HepG2 (cell line): ENCODE data around the gene MYOM1. TPM values are rescaled to one million over a fixed set of nuclear protein-coding genes. Genes with fewer than 3 reads are reported as not detected.

Experiments used
- FOXM1 ChIP-seq: sonication (generic); formaldehyde crosslinking; IDR thresholded peaks from 2 replicates; pipeline ENCODE4 v1.5.0; 2020; ENCODE audit warnings: missing genetic modification reagents
- MBD4 ChIP-seq: IDR thresholded peaks from 2 replicates; pipeline ENCODE4 v1.6.1; 2012; ENCODE audit warnings: low read length, inconsistent platforms, borderline replicate concordance
- MTF1 ChIP-seq: sonication (generic); formaldehyde crosslinking; IDR thresholded peaks from 2 replicates; pipeline ENCODE4 v1.5.0; 2020; ENCODE audit warnings: missing genetic modification reagents
- SMARCC2 ChIP-seq: fragments of 450-650 bp; IDR thresholded peaks from 2 replicates; pipeline ENCODE4 v1.6.1; 2017; ENCODE audit warnings: antibody characterized with exemption, mild to moderate bottlenecking
- ZKSCAN5 ChIP-seq: sonication (generic); formaldehyde crosslinking; IDR thresholded peaks from 2 replicates; pipeline ENCODE4 v1.5.1; 2020; ENCODE audit warnings: mild to moderate bottlenecking, missing genetic modification reagents
- ZNF224 ChIP-seq: sonication (generic); formaldehyde crosslinking; IDR thresholded peaks from 2 replicates; pipeline ENCODE4 v1.5.0; 2020; ENCODE audit warnings: mild to moderate bottlenecking, missing genetic modification reagents
- ZNF547 ChIP-seq: sonication (generic); formaldehyde crosslinking; IDR thresholded peaks from 2 replicates; pipeline ENCODE4 v1.5.1; 2020; ENCODE audit warnings: mild to moderate bottlenecking, missing genetic modification reagents
- ZNF777 ChIP-seq: sonication (generic); formaldehyde crosslinking; IDR thresholded peaks from 2 replicates; pipeline ENCODE4 v1.4.0; 2020; ENCODE audit warnings: missing genetic modification reagents
- ZSCAN21 ChIP-seq: sonication (generic); formaldehyde crosslinking; IDR thresholded peaks from 2 replicates; pipeline ENCODE4 v1.8.0; 2022; ENCODE audit warnings: mild to moderate bottlenecking, missing genetic modification reagents, moderate library complexity, borderline replicate concordance
- polyA plus RNA-seq, 8 experiments: library from polyadenylated mRNA; depleted of rRNA in 3 of 8; stranded (reverse) in 7 of 8; unstranded in 1 of 8; fragments of >200 nt; fragmentation: Illumina TruSeq in 4 of 8; extraction: Trizol in 4 of 8; gene quantifications; 2 replicates each; pipeline versions ENCODE4 v1.2.1 to v1.2.3, GENCODE V29; 2011 to 2016; ENCODE audit warnings: low read depth in 4 of 8, missing spikeins in 1 of 8, mixed read lengths in 1 of 8; ENCODE audit not compliant: insufficient read depth in 1 of 8
- total RNA-seq, 5 experiments: library from RNA; depleted of rRNA; stranded (reverse); fragments of >200 nt; fragmentation: Illumina TruSeq; extraction: Trizol; gene quantifications; 2 replicates each; pipeline ENCODE4 v1.2.3, GENCODE V29; 2016; ENCODE audit warnings: low read depth in 1 of 5
- TF ChIP-seq, protein P1 (sequence below): sonication (generic); formaldehyde crosslinking; IDR thresholded peaks from 2 replicates; pipeline ENCODE4 v1.4.0; 2020; ENCODE audit warnings: missing genetic modification reagents, borderline replicate concordance
- TF ChIP-seq, protein P2 (sequence below), 2 experiments: IDR thresholded peaks; 2 replicates each; pipeline ENCODE4 v1.6.1; 2011 to 2012; ENCODE audit warnings: low read length in 2 of 2, borderline replicate concordance in 1 of 2, low read depth in 1 of 2, mild to moderate bottlenecking in 1 of 2, moderate library complexity in 1 of 2
- TF ChIP-seq, protein P3 (sequence below): sonication (generic); formaldehyde crosslinking; IDR thresholded peaks from one replicate; pipeline ENCODE4 v1.5.1; 2020; ENCODE audit warnings: mild to moderate bottlenecking, missing genetic modification reagents; ENCODE audit errors: not compliant biosample characterization

MYOM1 gene
- total and polyA plus RNA-seq, 2 of the 13 experiments (the other 11 are each of a cell fraction or from before 2014, with no cell fraction given) = 0.46 to 0.98 TPM

DNA sequence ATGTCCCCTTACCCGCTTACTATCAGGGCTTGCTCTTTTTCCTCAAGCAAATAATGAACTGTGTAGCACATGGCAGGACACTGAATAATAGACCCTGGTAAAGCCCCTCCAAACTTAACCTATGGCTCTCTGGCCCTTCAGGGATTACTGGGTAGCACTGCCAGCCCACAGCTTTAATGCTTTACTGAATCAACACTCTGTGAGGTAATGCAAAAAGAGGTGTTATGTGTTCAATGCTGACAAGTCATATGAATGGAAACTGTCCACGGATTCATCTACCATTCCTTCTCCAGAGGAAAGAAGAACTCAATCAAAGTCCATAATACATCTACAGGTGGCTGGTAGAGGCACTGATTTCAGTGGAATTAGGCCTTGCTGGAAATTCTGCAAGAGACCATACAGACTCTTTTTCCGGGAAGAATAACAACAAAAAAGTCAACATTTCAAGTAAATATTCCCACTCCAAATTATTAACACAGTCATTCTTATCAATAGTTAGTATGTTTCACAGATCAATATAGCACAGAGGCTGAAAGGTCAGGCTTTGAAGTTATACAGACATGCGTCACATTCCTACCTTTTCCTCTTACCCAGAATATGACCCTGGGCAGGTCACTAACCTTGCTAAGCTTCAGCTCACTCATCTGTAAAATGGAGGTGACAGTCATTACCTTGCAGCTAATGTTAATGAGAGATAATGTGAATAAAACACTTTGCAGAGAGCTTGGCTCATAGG lies 13.8 kb upstream of the MYOM1 start (continued):
- TF ChIP-seq, protein P1, sequence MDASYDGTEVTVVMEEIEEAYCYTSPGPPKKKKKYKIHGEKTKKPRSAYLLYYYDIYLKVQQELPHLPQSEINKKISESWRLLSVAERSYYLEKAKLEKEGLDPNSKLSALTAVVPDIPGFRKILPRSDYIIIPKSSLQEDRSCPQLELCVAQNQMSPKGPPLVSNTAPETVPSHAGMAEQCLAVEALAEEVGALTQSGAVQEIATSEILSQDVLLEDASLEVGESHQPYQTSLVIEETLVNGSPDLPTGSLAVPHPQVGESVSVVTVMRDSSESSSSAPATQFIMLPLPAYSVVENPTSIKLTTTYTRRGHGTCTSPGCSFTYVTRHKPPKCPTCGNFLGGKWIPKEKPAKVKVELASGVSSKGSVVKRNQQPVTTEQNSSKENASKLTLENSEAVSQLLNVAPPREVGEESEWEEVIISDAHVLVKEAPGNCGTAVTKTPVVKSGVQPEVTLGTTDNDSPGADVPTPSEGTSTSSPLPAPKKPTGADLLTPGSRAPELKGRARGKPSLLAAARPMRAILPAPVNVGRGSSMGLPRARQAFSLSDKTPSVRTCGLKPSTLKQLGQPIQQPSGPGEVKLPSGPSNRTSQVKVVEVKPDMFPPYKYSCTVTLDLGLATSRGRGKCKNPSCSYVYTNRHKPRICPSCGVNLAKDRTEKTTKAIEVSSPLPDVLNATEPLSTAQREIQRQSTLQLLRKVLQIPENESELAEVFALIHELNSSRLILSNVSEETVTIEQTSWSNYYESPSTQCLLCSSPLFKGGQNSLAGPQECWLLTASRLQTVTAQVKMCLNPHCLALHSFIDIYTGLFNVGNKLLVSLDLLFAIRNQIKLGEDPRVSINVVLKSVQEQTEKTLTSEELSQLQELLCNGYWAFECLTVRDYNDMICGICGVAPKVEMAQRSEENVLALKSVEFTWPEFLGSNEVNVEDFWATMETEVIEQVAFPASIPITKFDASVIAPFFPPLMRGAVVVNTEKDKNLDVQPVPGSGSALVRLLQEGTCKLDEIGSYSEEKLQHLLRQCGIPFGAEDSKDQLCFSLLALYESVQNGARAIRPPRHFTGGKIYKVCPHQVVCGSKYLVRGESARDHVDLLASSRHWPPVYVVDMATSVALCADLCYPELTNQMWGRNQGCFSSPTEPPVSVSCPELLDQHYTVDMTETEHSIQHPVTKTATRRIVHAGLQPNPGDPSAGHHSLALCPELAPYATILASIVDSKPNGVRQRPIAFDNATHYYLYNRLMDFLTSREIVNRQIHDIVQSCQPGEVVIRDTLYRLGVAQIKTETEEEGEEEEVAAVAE (CRISPR knock-in tag) = peak; percentile 27; the same call in 1 of the 2 replicates
- TF ChIP-seq ZNF547 (CRISPR knock-in tag) (no peak), ZNF777 (CRISPR knock-in tag) (0 out of 2 replicates have a peak, but pooled peaks have one; percentile 23), ZNF224 (CRISPR knock-in tag) (no peak), SMARCC2 (peak; percentile 74; the same call in 1 of the 2 replicates), ZSCAN21 (CRISPR knock-in tag) (no peak), MBD4 (peak; percentile 87; the same call in 1 of the 2 replicates), MTF1 (CRISPR knock-in tag) (no peak), ZKSCAN5 (peak; percentile 83; the same call in 1 of the 2 replicates), FOXM1 (CRISPR knock-in tag) (no peak)
- TF ChIP-seq, protein P2, sequence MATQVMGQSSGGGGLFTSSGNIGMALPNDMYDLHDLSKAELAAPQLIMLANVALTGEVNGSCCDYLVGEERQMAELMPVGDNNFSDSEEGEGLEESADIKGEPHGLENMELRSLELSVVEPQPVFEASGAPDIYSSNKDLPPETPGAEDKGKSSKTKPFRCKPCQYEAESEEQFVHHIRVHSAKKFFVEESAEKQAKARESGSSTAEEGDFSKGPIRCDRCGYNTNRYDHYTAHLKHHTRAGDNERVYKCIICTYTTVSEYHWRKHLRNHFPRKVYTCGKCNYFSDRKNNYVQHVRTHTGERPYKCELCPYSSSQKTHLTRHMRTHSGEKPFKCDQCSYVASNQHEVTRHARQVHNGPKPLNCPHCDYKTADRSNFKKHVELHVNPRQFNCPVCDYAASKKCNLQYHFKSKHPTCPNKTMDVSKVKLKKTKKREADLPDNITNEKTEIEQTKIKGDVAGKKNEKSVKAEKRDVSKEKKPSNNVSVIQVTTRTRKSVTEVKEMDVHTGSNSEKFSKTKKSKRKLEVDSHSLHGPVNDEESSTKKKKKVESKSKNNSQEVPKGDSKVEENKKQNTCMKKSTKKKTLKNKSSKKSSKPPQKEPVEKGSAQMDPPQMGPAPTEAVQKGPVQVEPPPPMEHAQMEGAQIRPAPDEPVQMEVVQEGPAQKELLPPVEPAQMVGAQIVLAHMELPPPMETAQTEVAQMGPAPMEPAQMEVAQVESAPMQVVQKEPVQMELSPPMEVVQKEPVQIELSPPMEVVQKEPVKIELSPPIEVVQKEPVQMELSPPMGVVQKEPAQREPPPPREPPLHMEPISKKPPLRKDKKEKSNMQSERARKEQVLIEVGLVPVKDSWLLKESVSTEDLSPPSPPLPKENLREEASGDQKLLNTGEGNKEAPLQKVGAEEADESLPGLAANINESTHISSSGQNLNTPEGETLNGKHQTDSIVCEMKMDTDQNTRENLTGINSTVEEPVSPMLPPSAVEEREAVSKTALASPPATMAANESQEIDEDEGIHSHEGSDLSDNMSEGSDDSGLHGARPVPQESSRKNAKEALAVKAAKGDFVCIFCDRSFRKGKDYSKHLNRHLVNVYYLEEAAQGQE (IDR thresholded peaks at IDR 0.05; ENCODE audit: borderline replicate concordance in 1 of 2, low read depth in 1 of 2, low read length in 2 of 2) = peak in 1 of 2 experiments; percentile 79; a peak in 2 of 4 replicates
- TF ChIP-seq, protein P3, sequence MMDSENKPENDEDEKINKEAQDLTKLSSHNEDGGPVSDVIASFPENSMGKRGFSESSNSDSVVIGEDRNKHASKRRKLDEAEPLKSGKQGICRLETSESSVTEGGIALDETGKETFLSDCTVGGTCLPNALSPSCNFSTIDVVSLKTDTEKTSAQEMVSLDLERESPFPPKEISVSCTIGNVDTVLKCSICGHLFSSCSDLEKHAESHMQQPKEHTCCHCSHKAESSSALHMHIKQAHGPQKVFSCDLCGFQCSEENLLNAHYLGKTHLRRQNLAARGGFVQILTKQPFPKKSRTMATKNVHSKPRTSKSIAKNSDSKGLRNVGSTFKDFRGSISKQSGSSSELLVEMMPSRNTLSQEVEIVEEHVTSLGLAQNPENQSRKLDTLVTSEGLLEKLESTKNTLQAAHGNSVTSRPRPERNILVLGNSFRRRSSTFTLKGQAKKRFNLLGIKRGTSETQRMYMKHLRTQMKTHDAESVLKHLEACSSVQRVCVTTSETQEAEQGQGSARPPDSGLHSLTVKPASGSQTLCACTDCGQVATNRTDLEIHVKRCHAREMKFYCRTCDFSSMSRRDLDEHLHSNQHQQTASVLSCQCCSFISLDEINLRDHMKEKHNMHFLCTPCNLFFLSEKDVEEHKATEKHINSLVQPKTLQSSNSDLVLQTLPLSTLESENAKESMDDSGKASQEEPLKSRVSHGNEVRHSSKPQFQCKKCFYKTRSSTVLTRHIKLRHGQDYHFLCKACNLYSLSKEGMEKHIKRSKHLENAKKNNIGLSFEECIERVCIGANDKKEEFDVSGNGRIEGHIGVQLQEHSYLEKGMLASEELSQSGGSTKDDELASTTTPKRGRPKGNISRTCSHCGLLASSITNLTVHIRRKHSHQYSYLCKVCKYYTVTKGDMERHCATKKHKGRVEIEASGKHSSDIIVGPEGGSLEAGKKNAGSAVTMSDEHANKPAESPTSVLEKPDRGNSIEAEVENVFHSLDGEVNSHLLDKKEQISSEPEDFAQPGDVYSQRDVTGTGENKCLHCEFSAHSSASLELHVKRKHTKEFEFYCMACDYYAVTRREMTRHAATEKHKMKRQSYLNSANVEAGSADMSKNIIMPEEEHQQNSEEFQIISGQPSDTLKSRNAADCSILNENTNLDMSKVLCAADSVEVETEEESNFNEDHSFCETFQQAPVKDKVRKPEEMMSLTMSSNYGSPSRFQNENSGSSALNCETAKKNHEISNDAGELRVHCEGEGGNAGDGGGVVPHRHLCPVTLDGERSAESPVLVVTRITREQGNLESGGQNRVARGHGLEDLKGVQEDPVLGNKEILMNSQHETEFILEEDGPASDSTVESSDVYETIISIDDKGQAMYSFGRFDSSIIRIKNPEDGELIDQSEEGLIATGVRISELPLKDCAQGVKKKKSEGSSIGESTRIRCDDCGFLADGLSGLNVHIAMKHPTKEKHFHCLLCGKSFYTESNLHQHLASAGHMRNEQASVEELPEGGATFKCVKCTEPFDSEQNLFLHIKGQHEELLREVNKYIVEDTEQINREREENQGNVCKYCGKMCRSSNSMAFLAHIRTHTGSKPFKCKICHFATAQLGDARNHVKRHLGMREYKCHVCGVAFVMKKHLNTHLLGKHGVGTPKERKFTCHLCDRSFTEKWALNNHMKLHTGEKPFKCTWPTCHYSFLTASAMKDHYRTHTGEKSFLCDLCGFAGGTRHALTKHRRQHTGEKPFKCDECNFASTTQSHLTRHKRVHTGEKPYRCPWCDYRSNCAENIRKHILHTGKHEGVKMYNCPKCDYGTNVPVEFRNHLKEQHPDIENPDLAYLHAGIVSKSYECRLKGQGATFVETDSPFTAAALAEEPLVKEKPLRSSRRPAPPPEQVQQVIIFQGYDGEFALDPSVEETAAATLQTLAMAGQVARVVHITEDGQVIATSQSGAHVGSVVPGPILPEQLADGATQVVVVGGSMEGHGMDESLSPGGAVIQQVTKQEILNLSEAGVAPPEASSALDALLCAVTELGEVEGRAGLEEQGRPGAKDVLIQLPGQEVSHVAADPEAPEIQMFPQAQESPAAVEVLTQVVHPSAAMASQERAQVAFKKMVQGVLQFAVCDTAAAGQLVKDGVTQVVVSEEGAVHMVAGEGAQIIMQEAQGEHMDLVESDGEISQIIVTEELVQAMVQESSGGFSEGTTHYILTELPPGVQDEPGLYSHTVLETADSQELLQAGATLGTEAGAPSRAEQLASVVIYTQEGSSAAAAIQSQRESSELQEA (CRISPR knock-in tag) = no peak
